HuH-7.5 (cell line): Measurements from ENCODE around the gene ADCY4.
"Not testable (repeated sequence)": the region's sequence is repeated elsewhere in the genome, so short reads cannot be mapped to it uniquely, and the experiment has no call there.

Experiments used
- DNase-seq: peaks from one replicate; pipeline ENCODE4 v3.0.0; 2011; ENCODE audit warnings: low spot score

The ADCY4 gene

DNA sequence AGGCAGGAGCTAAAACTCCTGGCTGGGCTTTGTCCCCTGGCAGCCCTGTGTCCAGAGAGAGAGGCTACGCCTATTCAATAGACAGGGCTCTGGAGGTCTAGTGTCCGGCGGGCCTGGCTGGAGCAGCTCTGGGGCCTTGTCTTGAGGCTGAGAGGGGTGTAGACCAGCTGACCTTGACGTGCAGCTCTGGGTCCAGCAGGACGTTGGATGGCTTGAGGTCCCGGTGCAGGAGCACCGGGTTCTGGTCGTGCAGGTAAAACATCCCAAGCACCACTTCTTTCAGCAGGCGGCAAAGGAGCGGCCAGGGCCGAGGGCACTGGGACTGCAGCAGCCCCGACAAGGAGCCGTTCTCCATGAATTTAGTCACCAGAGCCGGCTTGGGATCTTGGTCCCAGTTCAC, 4.0 kb upstream of the ADCY4 start:
- DNase-seq, result no peak

DNA sequence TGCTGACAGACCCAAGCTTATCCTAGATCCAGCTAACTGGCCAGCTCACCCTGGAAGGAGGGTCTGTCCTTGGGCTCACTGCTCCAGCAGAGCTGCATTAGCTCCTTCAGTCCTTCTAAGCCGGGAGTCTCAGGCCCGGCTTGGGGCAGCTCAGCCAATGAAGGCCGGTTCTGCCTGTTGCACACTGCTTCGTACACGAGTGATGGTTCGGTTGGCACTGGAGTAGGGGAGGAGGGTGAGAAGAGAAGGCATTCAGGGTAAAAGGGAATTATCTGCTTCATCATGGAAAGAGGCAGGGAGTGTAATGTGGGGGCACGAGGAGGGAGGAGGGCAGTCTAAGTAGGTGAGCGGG, 2.9 kb upstream of the ADCY4 start:
- DNase-seq, result no peak

DNA sequence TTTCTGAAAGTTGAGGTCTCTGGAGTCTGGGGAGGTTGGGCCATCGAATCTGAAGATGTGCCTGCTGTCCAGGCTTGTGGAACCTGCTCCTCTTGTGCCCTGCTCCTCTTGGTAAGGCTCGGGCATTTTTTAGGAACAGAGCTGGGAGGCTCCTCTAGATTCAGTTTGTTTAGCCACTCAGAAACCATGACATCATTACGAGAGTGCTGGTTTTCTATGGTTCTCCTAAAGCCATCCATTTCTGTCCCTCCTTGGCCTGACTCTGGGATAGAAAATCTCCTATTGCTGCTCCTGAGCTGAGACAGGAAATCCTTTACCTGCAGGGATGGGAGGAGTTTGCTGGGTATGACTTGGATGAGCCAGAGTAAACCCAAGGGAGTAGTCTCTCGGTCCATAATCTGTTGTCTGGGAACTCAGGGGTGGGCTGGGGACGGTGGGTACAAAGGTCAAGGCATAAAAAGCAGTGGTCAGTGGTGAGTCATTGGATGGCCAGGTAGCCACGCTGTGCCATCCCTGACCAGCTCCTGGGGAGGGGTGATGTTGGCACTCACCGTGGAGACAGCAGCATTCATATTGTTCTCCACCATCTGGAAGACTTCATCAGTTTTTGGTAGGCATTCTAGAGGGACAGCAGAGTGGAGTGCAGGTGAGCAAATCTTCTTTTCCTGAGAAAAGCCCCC, 2.4 kb upstream of the ADCY4 start:
- DNase-seq, result no peak

DNA sequence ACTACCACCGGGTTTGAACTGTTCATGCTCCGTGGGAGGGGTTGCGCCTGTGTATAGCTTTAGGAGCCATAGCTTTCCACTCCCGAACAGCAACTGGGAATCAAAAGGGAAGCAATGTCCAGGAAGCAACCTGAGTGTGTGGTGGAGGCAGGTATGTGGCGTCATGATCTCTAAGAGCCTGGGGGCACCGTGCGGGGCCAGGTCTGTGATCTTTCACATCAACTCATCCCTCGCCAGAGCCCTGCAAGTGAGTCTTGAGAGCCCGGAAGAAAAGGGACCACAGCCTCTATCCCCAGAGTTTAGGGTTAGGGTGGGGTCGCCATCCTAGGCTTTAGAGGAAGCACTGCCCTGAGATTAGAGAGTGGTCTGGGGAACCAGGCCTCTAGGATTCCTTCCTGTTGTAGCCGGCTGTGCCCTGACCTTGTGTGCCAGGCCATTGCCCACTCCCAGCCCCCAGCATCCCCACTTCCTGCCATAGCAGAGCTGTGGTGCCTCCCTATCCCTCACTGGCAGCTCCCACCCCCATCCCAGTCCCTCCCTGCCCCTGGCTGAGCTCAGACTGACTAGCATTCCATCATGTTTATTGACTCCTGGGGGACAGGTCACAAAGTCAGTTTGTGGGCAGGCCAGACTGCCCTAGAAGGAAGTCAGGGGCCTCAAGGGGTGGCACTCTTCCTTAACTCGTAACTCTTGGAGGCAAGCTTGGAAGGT, 745 bp upstream of the ADCY4 start:
- no peak for DNase-seq

DNA sequence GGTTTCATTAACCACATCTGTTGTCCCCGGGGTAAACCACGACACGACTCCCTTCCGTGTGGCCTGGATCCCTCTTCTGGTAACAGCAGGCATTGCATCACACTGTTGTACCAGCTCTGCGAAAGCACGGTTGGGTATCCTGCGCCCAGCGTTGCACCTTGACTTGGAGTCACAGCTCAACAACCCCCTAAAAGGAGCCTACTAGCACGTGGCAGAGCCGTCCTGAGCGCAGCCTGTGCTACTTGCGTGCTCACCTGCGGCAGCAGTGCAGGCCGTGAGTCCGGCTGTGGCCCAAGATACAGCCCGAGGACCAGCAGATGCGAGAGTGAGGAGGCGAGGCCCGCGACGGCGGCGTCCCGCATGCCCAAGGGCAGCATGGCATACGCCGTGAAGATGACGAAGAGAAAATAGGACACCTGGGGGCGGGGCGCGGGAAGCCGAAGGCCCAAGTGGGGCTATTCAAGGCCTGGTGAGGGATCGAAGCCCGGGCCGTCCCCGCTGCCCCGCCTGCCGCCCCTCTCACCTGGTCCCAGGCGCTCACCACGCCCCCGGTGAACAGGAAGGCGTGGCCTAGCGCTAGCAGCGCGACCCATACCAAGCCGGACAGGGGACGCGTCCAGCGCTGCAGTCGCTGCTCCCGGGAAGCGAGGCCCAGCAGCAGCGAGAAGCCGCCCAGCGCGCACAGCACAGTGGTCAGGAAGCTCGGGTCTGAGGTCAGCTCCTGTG, 2.4 kb downstream of the ADCY4 start:
- DNase-seq, result peak; percentile 95

DNA sequence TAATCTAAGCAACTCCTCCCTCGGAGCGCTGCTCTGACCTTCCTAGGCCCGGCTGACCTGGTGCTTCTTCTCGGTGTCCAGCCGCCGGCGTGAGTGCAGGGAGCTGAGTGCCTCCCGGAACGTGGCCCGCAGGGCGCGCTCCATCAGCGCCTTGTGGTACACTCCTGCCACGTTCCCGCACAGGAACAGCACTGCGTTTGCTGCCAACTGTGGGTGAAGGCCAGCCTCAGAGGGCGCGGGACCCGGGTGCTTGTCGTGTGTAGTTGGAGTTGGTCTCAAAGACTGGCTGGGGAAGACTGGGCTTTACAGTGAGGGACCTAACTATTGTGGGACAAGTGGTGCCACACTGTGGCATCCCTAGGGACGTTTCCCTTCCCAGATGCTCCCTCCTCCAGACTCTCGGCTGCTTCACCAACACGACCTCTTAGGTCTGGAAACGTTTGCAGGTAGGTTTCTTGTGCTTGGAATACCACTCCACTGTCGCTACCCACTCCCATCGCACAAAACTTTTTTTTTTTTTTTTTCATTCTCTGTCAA, 3.1 kb downstream of the ADCY4 start:
- DNase-seq, result no peak

DNA sequence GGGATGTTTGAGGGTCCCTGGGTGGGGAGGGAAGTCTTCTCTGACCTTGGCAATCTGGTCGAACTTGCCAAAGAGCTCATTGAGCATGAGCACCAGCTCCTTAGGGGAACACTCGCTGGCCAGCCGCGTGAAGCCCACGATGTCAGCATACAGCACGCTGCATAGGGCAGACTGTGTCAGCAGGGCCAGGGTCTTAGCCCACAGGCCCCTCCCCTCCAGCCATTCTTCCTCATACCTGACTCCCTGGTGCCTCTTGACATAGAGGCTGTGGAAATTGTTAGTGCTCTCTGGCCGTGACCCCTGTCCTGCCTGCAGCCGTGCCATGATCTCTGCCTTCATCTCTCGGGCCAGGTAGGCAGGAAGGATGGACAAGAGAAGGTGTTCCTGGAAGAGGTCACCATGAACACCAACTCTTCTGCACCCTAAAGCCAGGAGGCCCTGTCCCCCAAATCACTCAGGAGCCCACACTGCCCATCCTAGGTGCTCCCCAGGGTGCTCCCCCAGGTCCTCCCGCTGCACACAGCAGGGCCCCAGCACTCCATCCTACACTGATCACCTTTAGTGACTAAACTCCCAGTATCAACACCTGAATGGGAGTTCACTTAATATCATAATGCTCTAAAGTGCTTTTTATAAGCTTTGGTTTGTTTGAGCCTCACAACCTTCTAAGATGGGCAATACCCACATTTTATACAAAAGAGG, 3.7 kb downstream of the ADCY4 start:
- no peak for DNase-seq

DNA sequence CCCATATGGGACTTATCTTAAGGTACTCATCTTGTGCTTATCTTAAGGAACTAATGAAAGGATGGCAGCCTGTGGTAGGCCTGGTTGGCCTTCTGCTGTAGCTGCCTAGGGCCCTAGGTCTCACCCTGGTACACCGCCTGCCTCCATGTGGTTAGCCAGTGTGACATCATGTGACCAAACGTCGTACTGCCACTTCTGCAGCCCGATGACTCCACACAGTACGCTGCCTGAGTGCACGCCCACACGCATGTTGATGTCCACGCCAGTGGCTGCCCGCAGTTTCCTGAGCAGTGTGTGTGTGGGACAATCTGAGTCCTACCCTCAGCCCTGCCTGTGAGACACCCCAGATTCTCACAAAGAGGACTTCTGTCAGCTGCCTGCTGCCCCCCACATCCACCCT, 5.1 kb downstream of the ADCY4 start:
- DNase-seq, result no peak

DNA sequence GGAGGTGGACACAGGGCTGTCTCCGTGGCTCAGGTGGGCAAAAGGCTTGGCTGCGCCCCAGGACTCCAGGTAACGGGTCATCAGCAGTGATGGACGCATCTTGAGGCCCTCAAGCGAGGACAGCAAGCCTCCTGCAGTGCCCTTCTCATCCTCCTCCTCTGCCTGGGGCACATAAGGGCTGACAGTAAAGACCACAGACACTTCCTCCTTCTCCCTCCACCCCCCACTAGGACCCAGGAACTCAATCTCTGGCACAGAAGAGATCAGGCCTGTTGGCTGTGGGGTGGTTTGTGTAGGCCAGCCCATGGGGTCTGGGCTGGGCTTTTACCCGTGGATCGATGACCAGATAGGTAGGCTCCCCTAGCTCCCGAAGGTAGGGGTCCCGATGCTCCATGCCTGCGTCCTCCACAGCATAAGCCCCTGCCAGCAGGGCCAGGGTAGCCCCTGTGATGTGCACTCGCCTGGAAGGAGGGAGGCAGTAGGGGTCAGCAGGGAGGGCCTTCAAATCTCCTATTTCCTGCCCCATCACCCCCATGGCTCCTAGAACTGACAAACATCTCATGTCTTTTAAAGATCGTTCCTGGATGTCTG, 5.7 kb downstream of the ADCY4 start:
- no peak for DNase-seq

DNA sequence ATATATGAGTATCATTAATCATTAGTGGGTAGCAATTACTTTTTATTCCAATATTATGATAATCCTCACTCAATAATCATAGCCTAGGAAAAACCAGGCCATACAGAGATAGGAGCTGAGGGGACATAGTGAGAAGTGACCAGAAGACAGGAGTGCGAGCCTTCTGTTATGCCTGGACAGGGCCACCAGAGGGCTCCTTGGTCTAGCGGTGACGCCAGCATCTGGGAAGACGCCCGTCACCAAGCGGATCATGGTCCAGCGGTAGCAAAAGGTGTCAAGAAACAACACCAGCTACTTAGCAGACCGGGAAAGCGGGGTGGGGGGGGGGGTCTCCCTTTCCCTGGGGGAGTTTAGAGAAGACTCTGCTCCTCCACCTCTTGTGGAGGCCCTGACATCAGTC, 7.0 kb downstream of the ADCY4 start:
- DNase-seq, result not testable (repeated sequence)

DNA sequence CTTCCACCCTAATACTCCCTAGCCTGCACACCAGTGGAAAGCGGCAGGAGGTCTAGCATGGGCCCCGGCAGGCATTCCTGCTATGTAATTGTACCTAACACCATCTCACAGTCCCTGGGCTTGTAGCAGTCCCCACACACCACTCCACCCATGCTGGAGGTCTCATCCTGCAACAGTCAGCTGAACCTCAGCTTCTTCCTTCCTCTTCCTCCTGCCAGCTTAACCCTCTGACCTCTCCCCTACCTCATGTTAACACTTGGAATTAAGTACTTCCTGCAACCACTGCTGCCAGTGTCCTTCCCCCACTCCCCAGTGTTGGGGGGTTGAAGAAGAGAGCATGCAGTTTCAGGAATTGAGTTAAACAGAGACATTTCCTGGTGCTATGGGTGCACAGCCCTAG, 7.6 kb downstream of the ADCY4 start:
- no peak for DNase-seq

DNA sequence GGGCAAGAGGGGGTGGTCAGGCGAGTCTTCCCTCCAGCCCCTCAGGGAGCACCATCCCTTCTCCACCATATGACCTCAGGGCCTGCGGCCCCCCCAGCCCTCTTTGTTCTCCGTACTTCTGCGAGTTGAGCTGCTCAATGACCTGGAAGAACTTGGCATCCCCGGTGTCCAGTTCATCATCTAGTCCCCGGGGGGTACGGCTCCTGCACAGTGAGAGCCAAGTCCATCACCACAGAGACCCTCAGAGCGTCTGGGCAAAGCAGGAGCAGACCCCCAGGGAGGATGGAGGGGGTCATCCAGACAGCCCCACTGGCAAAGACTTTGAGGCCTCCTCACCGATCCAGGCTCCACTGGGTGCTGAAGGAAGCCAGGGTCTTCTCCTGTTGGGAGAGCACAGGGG, 8.9 kb downstream of the ADCY4 start:
- DNase-seq, result no peak

DNA sequence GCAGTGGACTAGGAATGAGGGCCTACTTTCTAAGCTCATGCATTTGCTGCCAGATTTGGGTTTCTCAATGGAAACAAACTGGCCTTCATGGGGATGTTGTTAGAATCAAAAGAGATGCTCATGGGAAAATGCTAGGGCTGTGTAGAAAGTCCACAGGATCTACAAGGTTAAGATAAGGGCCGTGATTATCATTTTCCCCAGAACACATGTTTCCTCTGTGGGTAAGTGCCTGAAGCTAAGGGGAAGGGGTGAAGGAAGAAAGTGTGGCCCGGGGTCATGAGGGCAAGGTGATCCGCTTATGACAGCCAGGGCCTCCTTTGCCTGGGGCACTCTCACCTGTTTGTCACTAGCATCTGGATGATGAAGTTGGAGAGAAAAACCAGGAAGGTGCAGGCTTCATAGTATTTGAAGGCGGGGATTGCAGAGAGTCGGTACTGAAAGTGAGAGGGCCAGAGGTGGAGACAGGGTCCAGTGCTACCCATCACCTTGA, 9.8 kb downstream of the ADCY4 start:
- no peak for DNase-seq

DNA sequence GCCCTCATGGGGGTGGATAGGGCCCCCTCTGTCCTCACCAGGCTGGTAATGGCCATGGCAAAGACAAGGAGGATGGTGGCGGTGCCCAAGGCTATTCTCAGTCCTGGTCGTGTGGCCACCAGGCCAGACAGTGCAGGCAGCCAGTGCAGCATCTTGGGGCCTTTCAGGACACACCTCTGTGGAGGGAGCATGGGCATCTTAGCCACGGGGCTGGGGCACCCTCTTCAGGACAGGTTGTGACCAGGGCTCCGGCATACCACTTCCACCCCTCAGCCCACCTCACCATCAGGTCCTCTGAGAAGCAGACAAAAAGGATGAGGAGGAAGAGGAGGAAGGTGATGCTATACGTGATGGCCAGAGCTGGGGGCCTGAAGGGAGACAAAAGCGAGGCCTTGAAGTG, 10.8 kb downstream of the ADCY4 start:
- no peak for DNase-seq

DNA sequence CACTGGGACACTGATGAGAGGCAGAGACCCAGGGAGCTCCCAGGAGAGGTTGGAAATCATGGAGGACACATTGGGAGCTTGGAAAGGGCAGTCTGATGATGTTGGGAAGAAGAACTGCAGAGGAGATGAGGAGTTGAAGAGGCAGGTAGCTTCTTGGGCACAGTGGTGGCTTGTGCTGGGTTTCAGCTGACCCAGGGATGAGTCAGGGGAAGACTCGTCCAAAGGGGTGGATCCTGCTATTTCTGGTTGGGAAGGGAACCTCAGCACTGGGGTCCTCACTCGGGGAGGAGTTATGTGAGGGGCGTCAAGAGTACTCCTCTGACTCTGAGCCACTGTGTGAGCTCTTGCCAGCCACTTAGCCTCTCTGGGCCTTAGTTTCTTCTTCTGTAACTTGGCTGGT, 11.5 kb downstream of the ADCY4 start:
- DNase-seq, result no peak

DNA sequence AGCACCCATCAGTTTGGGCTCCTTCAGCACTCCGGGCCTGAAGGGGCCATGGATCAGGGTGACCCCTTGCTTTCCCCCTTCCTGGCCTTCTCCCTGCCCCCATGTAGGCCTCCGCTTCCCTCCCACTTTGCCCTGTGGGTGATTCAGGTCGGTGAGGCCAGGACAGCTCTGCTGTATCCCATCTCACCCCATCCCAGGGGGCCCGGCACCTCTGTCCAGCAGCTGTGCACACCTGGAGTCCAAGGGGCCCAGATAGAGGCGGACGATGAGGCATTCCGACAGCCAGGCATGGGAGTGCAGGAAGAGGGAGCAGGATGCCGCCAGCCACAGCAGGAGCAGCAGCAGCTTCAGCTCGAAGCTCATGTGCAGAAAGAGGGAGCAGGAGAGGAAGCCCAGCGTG, 12.2 kb downstream of the ADCY4 start:
- no peak for DNase-seq

DNA sequence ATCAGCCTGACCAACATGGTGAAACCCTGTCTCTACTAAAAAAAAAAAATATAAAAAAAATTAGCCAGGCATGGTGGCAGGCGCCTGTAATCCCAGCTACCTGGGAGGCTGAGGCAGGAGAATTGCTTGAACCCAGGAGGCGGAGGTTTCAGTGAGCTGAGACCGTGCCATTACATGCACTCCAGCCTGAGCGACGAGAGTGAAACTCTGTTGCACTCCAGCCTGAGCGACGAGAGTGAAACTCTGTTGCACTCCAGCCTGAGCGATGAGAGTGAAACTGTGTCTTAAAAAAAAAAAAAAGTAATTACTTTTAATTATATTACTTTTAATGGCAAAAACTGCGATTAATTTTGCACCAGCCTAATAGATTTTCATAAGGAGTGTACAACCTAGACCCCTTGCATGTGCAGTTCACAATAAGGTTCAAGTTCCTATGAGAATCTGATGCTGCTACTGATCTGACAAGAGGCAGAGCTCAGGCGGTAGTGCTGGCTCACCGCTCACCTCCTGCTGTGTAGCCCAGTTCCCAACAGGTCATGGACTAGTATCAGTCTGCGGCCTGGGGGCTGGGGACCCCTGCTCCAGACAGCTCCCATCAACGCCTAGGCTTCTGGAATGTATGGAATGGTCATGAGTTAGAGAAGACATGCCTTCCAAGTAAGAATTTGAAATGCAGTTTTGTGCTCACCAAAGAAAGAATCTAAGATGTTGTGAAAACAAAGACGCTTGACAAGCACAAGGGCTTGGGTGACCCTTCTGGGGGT, 13.5 kb downstream of the ADCY4 start:
- DNase-seq, result no peak

DNA sequence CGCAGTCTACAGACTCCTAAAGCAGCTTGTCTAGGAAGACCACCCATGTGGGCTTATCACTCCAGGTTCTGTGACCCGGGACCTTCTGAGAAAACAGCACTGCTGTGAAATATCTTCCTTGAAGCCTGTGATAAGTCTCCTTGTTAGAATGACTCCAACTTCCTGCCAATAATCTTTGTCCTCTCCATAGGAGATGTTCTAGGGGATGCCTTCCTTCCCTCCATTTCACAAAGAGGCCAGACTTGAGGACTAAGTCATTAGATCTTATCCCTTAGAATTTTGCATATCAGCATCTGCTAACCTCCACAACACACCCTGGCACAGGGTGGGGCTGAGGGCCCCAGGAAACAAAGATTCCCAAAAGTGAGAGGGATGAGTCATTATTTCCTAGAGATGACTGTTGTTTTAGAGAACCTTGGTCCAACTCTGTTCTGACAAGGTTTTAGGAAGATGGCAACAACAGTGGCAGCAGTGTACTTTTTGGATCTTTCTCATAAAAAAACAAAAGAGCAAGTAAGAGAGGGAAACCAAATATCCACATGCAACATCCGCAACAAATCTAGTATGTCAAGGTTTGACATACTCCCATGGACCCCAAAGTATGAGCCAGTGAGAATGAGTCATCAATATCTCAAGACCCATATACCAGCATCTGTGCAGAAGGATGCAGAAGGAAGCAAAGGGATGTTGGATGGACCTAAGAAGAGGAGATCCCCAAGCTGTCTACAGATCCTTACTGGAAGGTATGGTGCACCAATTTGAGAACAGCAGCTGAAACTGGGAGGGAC, 17.5 kb downstream of the ADCY4 start:
- DNase-seq, result no peak

DNA sequence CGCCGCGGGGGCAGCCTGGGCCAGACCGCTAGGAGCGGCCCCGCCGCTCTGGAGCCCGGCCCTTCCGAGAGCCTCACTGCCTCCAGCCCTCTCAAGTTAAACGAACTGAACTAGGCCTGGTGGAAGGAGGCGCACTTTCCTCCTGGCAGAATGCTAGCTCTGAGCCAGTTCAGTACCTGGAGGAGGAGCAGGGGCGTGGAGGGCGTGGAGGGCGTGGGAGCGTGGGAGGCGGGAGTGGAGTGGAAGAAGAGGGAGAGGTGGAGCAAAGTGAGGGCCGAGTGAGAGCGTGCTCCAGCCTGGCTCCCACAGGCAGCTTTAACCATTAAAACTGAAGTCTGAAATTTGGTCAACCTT, 18.3 kb downstream of the ADCY4 start:
- no peak for DNase-seq

DNA sequence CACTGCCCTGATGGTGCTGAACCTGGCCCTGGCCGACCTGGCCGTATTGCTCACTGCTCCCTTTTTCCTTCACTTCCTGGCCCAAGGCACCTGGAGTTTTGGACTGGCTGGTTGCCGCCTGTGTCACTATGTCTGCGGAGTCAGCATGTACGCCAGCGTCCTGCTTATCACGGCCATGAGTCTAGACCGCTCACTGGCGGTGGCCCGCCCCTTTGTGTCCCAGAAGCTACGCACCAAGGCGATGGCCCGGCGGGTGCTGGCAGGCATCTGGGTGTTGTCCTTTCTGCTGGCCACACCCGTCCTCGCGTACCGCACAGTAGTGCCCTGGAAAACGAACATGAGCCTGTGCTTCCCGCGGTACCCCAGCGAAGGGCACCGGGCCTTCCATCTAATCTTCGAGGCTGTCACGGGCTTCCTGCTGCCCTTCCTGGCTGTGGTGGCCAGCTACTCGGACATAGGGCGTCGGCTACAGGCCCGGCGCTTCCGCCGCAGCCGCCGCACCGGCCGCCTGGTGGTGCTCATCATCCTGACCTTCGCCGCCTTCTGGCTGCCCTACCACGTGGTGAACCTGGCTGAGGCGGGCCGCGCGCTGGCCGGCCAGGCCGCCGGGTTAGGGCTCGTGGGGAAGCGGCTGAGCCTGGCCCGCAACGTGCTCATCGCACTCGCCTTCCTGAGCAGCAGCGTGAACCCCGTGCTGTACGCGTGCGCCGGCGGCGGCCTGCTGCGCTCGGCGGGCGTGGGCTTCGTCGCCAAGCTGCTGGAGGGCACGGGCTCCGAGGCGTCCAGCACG, 18.9 kb downstream of the ADCY4 start:
- peak; percentile 69 for DNase-seq
